ENCODE data around the gene SETD2.

GRCh38 chr3:47010111-47010712, 153.7 kb downstream of the SETD2 start:
- TF ChIP-seq, protein P1, sequence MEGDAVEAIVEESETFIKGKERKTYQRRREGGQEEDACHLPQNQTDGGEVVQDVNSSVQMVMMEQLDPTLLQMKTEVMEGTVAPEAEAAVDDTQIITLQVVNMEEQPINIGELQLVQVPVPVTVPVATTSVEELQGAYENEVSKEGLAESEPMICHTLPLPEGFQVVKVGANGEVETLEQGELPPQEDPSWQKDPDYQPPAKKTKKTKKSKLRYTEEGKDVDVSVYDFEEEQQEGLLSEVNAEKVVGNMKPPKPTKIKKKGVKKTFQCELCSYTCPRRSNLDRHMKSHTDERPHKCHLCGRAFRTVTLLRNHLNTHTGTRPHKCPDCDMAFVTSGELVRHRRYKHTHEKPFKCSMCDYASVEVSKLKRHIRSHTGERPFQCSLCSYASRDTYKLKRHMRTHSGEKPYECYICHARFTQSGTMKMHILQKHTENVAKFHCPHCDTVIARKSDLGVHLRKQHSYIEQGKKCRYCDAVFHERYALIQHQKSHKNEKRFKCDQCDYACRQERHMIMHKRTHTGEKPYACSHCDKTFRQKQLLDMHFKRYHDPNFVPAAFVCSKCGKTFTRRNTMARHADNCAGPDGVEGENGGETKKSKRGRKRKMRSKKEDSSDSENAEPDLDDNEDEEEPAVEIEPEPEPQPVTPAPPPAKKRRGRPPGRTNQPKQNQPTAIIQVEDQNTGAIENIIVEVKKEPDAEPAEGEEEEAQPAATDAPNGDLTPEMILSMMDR (IDR thresholded peaks at IDR 0.05; ENCODE audit: low read depth, low read length), result no peak
- TF ChIP-seq EZH2phosphoT487 (IDR thresholded peaks at IDR 0.05; ENCODE audit: low read depth), result no peak
